DOHH2 (cell line): Measurements from ENCODE around the gene MMP23B.
"Not testable (repeated sequence)": the region's sequence is repeated elsewhere in the genome, so short reads cannot be mapped to it uniquely, and the experiment has no call there.

Source experiments
- H3F3A ChIP-seq: fragments of 200-600 bp; sonication (generic), shearing (Covaris generic); 2 replicates; pipeline ENCODE4 v1.6.0; 2016; ENCODE audit warnings: antibody characterized with exemption, mild to moderate bottlenecking; ENCODE audit not compliant: control insufficient read depth, insufficient read depth
- H3K27ac ChIP-seq: fragments of 200-600 bp; sonication (generic); 2 replicates; pipeline ENCODE4 v1.5.1; 2014; ENCODE audit warnings: low read depth, mild to moderate bottlenecking, low read length, moderate library complexity
- H3K27me3 ChIP-seq: fragments of 200-600 bp; sonication (generic); 2 replicates; pipeline ENCODE4 v1.6.1; 2014; ENCODE audit warnings: mild to moderate bottlenecking, low read length, mixed read lengths; ENCODE audit not compliant: control insufficient read depth
- H3K36me3 ChIP-seq: fragments of 200-600 bp; sonication (generic); 2 replicates; pipeline ENCODE4 v1.6.1; 2014; ENCODE audit warnings: mild to moderate bottlenecking, low read length, moderate library complexity, mixed read lengths; ENCODE audit not compliant: control insufficient read depth
- H3K4me1 ChIP-seq: fragments of 200-600 bp; sonication (generic); 2 replicates; pipeline ENCODE4 v1.6.1; 2014; ENCODE audit warnings: mild to moderate bottlenecking, low read length, mixed read lengths; ENCODE audit not compliant: control insufficient read depth
- H3K4me2 ChIP-seq: fragments of 200-600 bp; sonication (generic); 2 replicates; pipeline ENCODE4 v1.6.0; 2014; ENCODE audit warnings: mild to moderate bottlenecking, low read length, moderate library complexity
- H3K4me3 ChIP-seq: fragments of 200-600 bp; sonication (generic); 2 replicates; pipeline ENCODE4 v1.5.1; 2014; ENCODE audit warnings: mild to moderate bottlenecking, low read length, mixed read lengths
- H3K79me2 ChIP-seq: fragments of 200-600 bp; sonication (generic); 2 replicates; pipeline ENCODE4 v1.6.1; 2014; ENCODE audit warnings: mild to moderate bottlenecking, low read length, mixed read lengths; ENCODE audit not compliant: control insufficient read depth
- H3K9me2 ChIP-seq: fragments of 200-600 bp; sonication (generic); replicated peaks from 2 replicates; pipeline ENCODE4 v1.6.1; 2014; ENCODE audit warnings: mild to moderate bottlenecking, low read length, mixed read lengths; ENCODE audit not compliant: control insufficient read depth
- H3K9me3 ChIP-seq: fragments of 200-600 bp; sonication (generic); 2 replicates; pipeline ENCODE4 v1.6.1; 2014; ENCODE audit warnings: antibody characterized with exemption, low read length, mixed read lengths; ENCODE audit not compliant: control insufficient read depth, insufficient read depth
- H4K20me1 ChIP-seq: fragments of 200-600 bp; sonication (generic); 2 replicates; pipeline ENCODE4 v1.6.0; 2014; ENCODE audit warnings: low read depth, mild to moderate bottlenecking, antibody characterized with exemption, low read length, moderate library complexity; ENCODE audit not compliant: control insufficient read depth, insufficient read depth
- CTCF ChIP-seq: fragments of 200-600 bp; sonication (generic); IDR thresholded peaks from one replicate; pipeline ENCODE4 v1.5.1; 2014; ENCODE audit warnings: antibody characterized with exemption, mild to moderate bottlenecking, low read depth, low read length; ENCODE audit not compliant: poor library complexity, severe bottlenecking
- EZH2phosphoT487 ChIP-seq: fragments of 200-600 bp; sonication (generic); IDR thresholded peaks from 2 replicates; pipeline ENCODE4 v1.6.1; 2017; ENCODE audit warnings: borderline replicate concordance, mild to moderate bottlenecking, antibody characterized with exemption, low read length, moderate library complexity, mixed read lengths

The MMP23B gene

GRCh38 chr1:1672181-1672965 lies 40.4 kb downstream of the MMP23B start:
- Histone ChIP-seq H3K36me3 (peaks cover 17% of the 10 kb centered on the region), H3K27me3 (no peaks in the 10 kb centered on the region)
- TF ChIP-seq CTCF (no peak), EZH2phosphoT487 (no peak)

GRCh38 chr1:1674806-1675205 lies 42.8 kb downstream of the MMP23B start:
- H3K4me2 ChIP-seq, H4K20me1 ChIP-seq, H3K27ac ChIP-seq, H3K79me2 ChIP-seq, H3K4me3 ChIP-seq, H3K9me3 ChIP-seq, H3F3A ChIP-seq, H3K27me3 ChIP-seq, H3K9me2 ChIP-seq: not testable (repeated sequence)
- Histone ChIP-seq H3K36me3 (peaks cover 14% of the 10 kb centered on the region), H3K4me1 (peaks cover 24% of the 10 kb centered on the region)

More at GRCh38 chr1:1672181-1672965, 40.4 kb downstream of the MMP23B start:
- H3F3A ChIP-seq, result no peaks in the 10 kb centered on the region; the same call in 1 of the 2 replicates
- no peaks in the 10 kb centered on the region for H3K9me2 ChIP-seq
- no peaks in the 10 kb centered on the region; the same call in 1 of the 2 replicates for H4K20me1 ChIP-seq
- no peaks in the 10 kb centered on the region for H3K9me3 ChIP-seq
- no peaks in the 10 kb centered on the region; the same call in 1 of the 2 replicates for H3K79me2 ChIP-seq
- peaks cover 3% of the 10 kb centered on the region for H3K4me1 ChIP-seq
- H3K27ac ChIP-seq, result no peak overlapping the region
- no peak overlapping the region for H3K4me2 ChIP-seq
- H3K4me3 ChIP-seq, result no peak overlapping the region

- Histone ChIP-seq H3K4me1 (peaks cover 24% of the 10 kb centered on the region), H3K36me3 (peaks cover 13% of the 10 kb centered on the region)
- not testable (repeated sequence) for H3K9me3 ChIP-seq, H3F3A ChIP-seq, H3K4me3 ChIP-seq, H3K79me2 ChIP-seq, H3K9me2 ChIP-seq, H3K27ac ChIP-seq, H4K20me1 ChIP-seq, H3K4me2 ChIP-seq, H3K27me3 ChIP-seq
These were observed 43.2 kb downstream of the MMP23B start for GRCh38 chr1:1675218-1675617.

GRCh38 chr1:1676087-1676486 lies 44.1 kb downstream of the MMP23B start:
- H3K27me3 ChIP-seq, H3K4me3 ChIP-seq, H3K36me3 ChIP-seq, H3F3A ChIP-seq, H3K9me2 ChIP-seq, H3K4me2 ChIP-seq, H3K27ac ChIP-seq, H3K79me2 ChIP-seq, H3K9me3 ChIP-seq, H4K20me1 ChIP-seq: not testable (repeated sequence)
- H3K4me1 ChIP-seq, result peaks cover 24% of the 10 kb centered on the region
